HL-60/S4 treated with phorbol 12-myristate 13-acetate at 8.2 ng/mL for 4 days and 3 days (cell line): ENCODE measurements around the gene VIPR2.
"Not testable (repeated sequence)": the region's sequence is repeated elsewhere in the genome, so short reads cannot be mapped to it uniquely, and the experiment has no call there.

ENCODE experiments used
- in situ Hi-C: fragments of 300-500 bp; cut with MboI; formaldehyde crosslinking; loops from 2 replicates; pipeline ENCODE4 v1.15.0; 2022; ENCODE audit warnings: low sequenced_read_pairs

VIPR2 gene

GRCh38 chr7:159105832-159106811 is 38.5 kb downstream of the VIPR2 start:
- in situ Hi-C loops = no loop called here

GRCh38 chr7:159105066-159105780 is 39.4 kb downstream of the VIPR2 start:
- in situ Hi-C loops = no loop called here

- in situ Hi-C loops = no loop called here
Measured at GRCh38 chr7:159104188-159104920, 40.3 kb downstream of the VIPR2 start.

GRCh38 chr7:159103382-159104187 is 41.1 kb downstream of the VIPR2 start:
- in situ Hi-C loops = no loop called here

GRCh38 chr7:159102681-159103381 is 41.8 kb downstream of the VIPR2 start:
- in situ Hi-C loops = no loop called here

GRCh38 chr7:159101661-159102091 is 43.0 kb downstream of the VIPR2 start:
- in situ Hi-C loops = not testable (repeated sequence)

- in situ Hi-C loops = not testable (repeated sequence)
Measured at GRCh38 chr7:159101083-159101395, 43.6 kb downstream of the VIPR2 start.

- in situ Hi-C loops = not testable (repeated sequence)
Measured at GRCh38 chr7:159100281-159101082, 44.2 kb downstream of the VIPR2 start.

- in situ Hi-C loops = no loop called here
Measured at GRCh38 chr7:159099711-159100231, 44.9 kb downstream of the VIPR2 start.

GRCh38 chr7:159098811-159099655 is 45.6 kb downstream of the VIPR2 start:
- in situ Hi-C loops = no loop called here

GRCh38 chr7:159098424-159098786 is 46.3 kb downstream of the VIPR2 start:
- in situ Hi-C loops = no loop called here

GRCh38 chr7:159097661-159098423 is 46.8 kb downstream of the VIPR2 start:
- in situ Hi-C loops = no loop called here

- in situ Hi-C loops = no loop called here
Measured at GRCh38 chr7:159096736-159097581, 47.7 kb downstream of the VIPR2 start.

- in situ Hi-C loops = no loop called here
Measured at GRCh38 chr7:159095979-159096411, 48.7 kb downstream of the VIPR2 start.

- in situ Hi-C loops = no loop called here
Measured at GRCh38 chr7:159094919-159095915, 49.5 kb downstream of the VIPR2 start.
